Measurements from ENCODE around the gene SMAD7.
A peak's percentile ranks its signal among the peaks of the same experiment; 100 is the strongest.

SMAD7 gene

DNA sequence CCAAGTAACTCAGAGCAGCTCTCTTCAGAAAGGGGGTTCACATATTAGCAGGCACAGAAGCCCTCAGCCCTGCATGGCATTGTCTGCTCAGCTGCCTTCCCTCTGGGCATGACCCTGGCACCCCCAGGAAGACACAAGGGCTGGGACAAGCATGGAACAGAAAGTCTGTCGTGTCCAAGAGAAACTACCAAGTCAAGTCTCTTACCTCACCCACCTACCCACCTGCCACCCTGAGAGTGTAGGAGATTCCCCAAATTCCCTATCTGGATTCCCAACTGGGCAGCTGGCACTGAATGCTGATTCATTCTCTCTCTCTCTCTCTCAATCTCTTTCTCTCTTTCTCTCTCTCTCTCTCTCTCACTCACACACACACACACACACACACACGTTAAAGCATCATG lies 21.6 kb downstream of the SMAD7 start:
- no peak for DNase-seq

DNA sequence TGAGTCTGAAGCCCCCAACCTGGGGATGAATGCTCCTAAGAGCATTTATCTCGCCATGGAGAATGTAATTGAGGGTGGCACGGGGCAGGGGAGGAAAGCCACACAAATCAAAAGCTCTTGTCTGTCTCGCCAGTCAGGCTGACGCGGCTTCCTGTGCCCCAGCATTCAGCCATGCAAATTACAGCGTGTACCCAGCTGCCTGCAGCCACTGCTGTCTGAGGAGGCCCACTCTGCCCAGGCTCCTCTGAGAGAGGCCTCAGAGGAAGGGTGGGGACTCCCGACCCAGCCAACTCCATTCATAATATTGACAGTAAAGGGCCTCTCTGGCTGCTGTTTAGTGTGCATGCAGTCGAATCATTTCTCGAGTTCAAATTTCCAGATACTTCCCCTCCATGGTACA lies 22.0 kb downstream of the SMAD7 start:
- peak; percentile 86 for DNase-seq

- DNase-seq, result no peak
Measured at GRCh38 chr18:48927286-48928080, 23.3 kb downstream of the SMAD7 start.

DNA sequence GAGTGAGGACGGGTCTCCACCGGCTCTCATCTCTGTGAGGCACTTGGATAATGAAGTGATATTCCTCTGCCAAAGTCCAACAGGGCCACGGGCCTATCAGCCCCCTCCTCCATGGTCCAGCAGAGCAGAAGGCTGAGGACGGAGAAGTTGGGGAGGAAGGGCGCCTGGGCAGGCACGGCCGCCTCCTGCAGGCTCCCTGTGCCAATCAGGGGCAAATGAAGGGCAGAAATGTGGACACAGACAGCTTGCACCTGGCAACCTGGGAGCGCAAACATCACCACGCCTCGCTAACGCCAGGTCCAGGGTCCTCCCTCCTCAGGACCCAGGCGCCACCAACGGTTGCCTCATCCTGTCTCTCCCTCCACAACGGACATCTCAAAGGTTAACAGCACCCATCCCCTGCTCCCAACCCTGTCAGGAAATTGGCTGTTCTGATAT lies 24.3 kb downstream of the SMAD7 start:
- no peak for DNase-seq

- no peak for DNase-seq
Measured at GRCh38 chr18:48925491-48925780, 25.3 kb downstream of the SMAD7 start.

DNA sequence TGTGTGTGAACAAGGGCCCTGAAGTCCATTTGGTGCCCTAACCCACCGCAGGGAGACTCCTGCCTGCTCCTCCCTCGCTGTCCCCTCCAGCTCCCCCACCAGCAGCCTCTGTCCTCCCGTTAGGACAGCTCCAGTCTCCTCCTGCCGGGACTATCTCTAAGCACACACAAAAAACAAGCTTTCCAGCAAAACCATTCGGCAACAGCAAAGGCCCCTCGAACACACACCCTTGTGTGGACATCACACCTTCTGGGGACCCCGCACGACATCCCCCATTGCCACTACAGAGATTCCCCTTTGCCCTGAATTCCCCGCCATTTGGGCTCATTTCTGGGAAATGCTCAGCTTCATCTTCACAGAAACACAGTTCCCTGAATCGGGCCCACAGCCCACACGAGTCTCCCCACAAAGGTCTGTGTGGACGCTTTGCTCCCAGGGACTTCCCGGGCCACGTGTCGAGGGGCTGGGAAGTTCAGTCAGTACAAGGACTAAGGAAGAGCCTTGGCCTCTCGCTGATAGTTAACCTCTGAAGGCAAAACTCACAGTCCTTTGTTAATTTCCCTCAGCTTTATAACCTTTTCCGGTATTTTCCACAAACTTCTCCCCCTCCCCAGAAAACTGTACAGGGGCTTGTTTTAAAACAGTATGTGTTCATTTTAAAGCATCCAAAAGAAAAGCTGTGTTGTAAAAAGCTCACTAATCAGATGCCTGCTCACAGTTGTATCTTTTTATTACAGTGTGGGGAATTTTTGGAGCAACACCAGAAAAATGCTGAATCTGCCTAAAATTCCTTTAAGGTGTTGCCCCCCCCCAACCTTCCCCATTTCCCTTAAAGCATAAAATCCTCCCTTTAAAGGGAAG lies 25.9 kb downstream of the SMAD7 start:
- DNase-seq, result no peak

- no peak for DNase-seq
Measured at GRCh38 chr18:48923746-48924629, 26.8 kb downstream of the SMAD7 start.

- DNase-seq, result peak; percentile 44
Measured at GRCh38 chr18:48922801-48923730, 27.7 kb downstream of the SMAD7 start.

- no peak for DNase-seq
Measured at GRCh38 chr18:48922226-48922800, 28.5 kb downstream of the SMAD7 start.

DNA sequence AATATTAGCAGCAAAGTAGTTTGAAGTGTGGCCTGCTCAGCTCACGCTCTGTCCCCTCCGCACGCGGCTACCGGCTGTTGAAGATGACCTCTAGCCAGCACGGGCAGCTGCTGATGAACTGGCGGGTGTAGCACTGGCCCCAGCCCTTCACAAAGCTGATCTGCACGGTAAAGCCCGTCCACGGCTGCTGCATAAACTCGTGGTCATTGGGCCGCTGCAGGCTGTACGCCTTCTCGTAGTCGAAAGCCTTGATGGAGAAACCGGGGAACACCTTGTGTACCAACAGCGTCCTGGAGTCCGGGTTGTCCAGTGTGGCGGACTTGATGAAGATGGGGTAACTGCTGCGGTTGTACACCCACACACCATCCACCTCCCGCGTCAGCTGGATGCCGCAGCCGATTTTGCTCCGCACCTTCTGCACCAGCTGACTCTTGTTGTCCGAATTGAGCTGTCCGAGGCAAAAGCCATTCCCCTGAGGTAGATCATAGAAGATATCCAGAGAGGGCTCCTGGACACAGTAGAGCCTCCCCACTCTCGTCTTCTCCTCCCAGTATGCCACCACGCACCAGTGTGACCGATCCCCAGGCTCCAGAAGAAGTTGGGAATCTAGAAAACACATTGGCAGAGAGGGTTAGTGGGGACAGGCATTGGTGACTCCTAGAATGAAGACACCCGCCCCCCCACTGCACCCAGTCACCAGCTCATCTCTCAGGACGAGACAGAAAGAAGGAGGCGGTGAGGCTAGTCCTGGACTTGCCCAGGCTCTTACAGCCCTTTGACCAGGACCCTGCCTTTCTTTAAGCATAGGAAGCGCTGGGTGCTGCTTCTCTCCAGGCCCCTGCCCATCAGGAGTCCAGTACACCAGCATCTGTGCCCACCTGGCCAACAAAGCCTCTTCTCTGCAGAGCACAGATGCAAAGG lies 29.2 kb downstream of the SMAD7 start:
- no peak for DNase-seq

DNA sequence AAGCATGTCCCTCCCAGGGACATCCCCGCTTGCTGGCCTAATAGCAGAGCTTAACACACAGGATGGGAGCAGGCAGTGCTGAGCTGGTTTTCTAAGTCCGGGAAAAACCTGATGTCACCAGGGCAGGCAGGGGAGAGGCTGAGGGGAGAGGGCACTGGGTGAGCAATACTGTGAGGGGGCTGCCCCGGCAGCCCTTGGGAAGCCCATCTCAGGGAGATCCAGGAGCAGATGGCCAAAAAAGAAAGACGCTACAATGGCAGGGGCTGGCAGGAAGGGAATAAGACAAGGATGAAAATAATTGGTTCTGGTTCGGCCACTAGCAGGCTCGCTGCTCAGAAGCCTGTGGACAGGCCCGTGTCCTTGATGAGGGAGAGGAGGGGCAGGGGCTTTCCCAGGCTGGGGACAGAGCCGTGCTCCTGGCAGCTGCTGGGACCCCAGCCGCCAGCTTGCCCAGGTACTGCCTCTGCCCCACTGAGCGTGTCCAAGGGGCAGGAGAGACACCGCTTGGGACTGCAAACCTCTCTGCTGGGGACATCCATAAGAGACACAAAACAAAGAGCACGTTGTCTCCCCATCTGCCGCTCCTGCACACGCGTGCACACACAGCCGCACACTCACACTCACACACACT lies 30.2 kb downstream of the SMAD7 start:
- DNase-seq, result no peak

- DNase-seq, result no peak
Measured at GRCh38 chr18:48919547-48919946, 31.2 kb downstream of the SMAD7 start.

- DNase-seq, result no peak
Measured at GRCh38 chr18:48918660-48919456, 31.9 kb downstream of the SMAD7 start.

- no peak for DNase-seq
Measured at GRCh38 chr18:48917579-48918517, 32.9 kb downstream of the SMAD7 start.

DNA sequence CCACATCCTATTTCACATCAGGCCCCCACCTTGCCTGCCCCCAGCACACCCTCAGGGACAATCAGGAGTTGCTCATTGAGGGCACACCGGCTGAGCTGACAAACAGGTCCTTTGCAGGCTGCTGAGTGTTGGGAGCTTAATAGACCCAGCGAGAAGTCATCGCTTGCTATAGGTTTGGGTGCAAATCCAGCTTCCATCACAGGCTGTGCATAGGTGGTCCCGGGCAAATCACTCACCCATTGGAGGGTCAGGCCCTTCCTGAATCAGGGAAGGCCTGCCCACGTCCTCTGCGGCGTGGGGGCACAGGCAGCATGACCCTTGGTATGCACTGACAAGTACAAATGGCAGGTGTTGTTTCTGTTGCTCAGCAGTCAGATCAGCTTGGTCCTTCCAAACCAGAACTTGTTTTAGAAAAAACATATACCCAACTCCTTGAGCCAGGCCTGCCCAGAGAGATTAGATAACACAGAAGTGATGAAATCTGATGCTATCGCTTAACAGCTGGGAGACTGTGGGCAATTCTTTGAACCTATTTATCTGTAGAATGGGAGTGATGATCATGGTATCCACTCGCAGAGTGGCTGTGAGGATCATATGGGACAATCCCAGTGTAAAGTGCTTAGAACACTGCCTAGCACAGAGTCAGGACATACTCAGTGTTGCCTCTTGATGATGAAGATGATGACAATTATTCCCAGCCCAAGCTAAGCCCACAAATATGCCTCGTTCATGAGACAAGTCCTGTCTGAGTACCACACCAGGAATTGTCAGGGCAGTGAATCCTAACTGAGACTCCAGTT lies 34.9 kb downstream of the SMAD7 start:
- no peak for DNase-seq

DNA sequence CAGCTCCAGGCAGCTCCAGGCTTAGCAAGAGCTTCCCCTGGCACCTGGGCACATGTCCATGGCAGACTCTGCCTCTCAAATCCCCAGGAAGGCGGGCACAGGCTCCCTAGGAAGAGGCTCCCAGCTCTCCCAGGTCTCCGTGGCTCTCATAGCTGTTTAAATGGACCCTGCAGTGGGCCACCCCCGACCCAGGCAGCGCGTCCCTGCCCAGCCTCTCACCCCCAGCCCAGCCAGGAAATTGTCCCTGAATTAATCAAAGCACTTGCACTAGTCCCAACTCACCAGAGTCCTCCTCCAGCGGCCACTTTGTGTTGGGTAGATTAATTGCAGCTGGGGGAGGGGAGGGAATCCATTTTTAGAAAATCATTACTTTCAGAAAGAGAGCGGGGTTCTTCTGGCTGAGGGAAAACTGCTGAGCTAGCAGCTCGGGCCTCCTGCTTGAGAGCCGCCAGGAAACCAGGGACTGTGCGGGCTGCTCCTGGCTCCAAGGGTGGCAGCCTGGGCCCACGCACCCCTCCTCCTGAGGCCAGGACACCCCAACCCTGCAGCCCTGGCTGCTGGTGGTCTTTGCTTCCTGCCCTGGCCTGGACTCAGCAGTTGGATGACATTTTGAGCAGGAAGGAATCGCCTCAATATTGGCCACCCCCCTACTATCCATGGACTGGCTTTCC lies 36.0 kb downstream of the SMAD7 start:
- DNase-seq, result no peak

- DNase-seq, result no peak
Measured at GRCh38 chr18:48913775-48914174, 37.0 kb downstream of the SMAD7 start.
